WTC11 (cell line): ENCODE measurements around the gene SDHA.

Experiments used
- CBFB ChIP-seq: sonication (generic); formaldehyde crosslinking; IDR thresholded peaks from 2 replicates; pipeline ENCODE4 v1.8.1; 2022; ENCODE audit warnings: mild to moderate bottlenecking, low read depth, missing genetic modification reagents
- PRDM15 ChIP-seq: sonication (generic); formaldehyde crosslinking; IDR thresholded peaks from 2 replicates; pipeline ENCODE4 v1.8.0; 2022; ENCODE audit warnings: missing genetic modification reagents
- ZNF416 ChIP-seq: fragments of 250-450 bp; sonication (Bioruptor Pico); IDR thresholded peaks from 2 replicates; pipeline ENCODE4 v1.9.0; 2021; ENCODE audit warnings: mild to moderate bottlenecking, inconsistent platforms
- TF ChIP-seq, protein P1 (sequence below): fragments of 200-600 bp; IDR thresholded peaks from 2 replicates; pipeline ENCODE4 v1.8.0; 2022; ENCODE audit warnings: antibody characterized with exemption
- TF ChIP-seq, protein P2 (sequence below): fragments of 250-450 bp; sonication (Bioruptor Pico); IDR thresholded peaks from 2 replicates; pipeline ENCODE4 v2.1.2; 2022; ENCODE audit warnings: mild to moderate bottlenecking, moderate library complexity

DNA sequence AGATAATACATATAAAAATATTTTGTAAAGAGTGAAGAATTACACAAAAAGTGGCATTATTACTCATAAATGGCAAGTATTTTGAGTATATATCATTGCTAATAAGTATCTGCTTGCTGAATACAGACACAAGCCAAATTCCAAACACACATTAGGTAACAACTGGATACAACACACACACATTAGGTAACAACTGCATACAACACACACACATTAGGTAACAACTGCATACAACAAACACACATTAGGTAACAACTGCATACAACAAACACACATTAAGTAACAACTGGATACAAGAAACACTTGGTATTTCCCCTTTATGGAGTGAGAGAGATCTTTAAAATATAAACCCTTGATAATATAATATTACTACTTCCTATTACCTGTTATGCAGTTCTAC lies 13.7 kb upstream of the SDHA start:
- TF ChIP-seq, protein P1, sequence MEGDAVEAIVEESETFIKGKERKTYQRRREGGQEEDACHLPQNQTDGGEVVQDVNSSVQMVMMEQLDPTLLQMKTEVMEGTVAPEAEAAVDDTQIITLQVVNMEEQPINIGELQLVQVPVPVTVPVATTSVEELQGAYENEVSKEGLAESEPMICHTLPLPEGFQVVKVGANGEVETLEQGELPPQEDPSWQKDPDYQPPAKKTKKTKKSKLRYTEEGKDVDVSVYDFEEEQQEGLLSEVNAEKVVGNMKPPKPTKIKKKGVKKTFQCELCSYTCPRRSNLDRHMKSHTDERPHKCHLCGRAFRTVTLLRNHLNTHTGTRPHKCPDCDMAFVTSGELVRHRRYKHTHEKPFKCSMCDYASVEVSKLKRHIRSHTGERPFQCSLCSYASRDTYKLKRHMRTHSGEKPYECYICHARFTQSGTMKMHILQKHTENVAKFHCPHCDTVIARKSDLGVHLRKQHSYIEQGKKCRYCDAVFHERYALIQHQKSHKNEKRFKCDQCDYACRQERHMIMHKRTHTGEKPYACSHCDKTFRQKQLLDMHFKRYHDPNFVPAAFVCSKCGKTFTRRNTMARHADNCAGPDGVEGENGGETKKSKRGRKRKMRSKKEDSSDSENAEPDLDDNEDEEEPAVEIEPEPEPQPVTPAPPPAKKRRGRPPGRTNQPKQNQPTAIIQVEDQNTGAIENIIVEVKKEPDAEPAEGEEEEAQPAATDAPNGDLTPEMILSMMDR: no peak
- TF ChIP-seq CBFB (CRISPR knock-in tag): no peak
- no peak for TF ChIP-seq ZNF416 (CRISPR knock-in tag)
- TF ChIP-seq, protein P2, sequence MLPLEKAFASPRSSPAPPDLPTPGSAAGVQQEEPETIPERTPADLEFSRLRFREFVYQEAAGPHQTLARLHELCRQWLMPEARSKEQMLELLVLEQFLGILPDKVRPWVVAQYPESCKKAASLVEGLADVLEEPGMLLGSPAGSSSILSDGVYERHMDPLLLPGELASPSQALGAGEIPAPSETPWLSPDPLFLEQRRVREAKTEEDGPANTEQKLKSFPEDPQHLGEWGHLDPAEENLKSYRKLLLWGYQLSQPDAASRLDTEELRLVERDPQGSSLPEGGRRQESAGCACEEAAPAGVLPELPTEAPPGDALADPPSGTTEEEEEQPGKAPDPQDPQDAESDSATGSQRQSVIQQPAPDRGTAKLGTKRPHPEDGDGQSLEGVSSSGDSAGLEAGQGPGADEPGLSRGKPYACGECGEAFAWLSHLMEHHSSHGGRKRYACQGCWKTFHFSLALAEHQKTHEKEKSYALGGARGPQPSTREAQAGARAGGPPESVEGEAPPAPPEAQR (CRISPR knock-in tag): no peak
- no peak for TF ChIP-seq PRDM15 (CRISPR knock-in tag)
